Loucy (cell line): ENCODE results near the gene GLI1.
"Not testable (repeated sequence)": the region's sequence is repeated elsewhere in the genome, so short reads cannot be mapped to it uniquely, and the experiment has no call there.

ENCODE experiments used
- H2AFZ ChIP-seq: fragments of 200-600 bp; sonication (generic); 2 replicates; pipeline ENCODE4 v1.6.0; 2016; ENCODE audit warnings: antibody characterized with exemption, mild to moderate bottlenecking, low read length, moderate library complexity
- H3F3A ChIP-seq: fragments of 200-600 bp; 2 replicates; pipeline ENCODE4 v1.6.0; 2016; ENCODE audit warnings: antibody characterized with exemption, low read depth, mild to moderate bottlenecking
- H3K27me3 ChIP-seq: fragments of 200-600 bp; sonication (generic); 2 replicates; pipeline ENCODE4 v1.6.1; 2014; ENCODE audit warnings: low read length, mild to moderate bottlenecking; ENCODE audit not compliant: insufficient read depth, poor library complexity, severe bottlenecking
- H3K36me3 ChIP-seq: fragments of 200-600 bp; sonication (generic); 2 replicates; pipeline ENCODE4 v1.6.1; 2016; ENCODE audit warnings: low read length; ENCODE audit not compliant: insufficient read depth
- H3K4me1 ChIP-seq: fragments of 200-600 bp; sonication (generic); 2 replicates; pipeline ENCODE4 v1.5.1; 2014; ENCODE audit warnings: low read length, mild to moderate bottlenecking; ENCODE audit not compliant: insufficient read depth, poor library complexity, severe bottlenecking
- H3K4me2 ChIP-seq: fragments of 200-600 bp; sonication (generic); 2 replicates; pipeline ENCODE4 v1.6.0; 2014; ENCODE audit warnings: antibody characterized with exemption, low read length, low read depth, mild to moderate bottlenecking; ENCODE audit not compliant: poor library complexity, severe bottlenecking
- H3K4me3 ChIP-seq: fragments of 200-600 bp; sonication (generic); 2 replicates; pipeline ENCODE4 v1.5.1; 2014; ENCODE audit warnings: low read length, mild to moderate bottlenecking, mixed read lengths; ENCODE audit not compliant: poor library complexity, severe bottlenecking
- H3K79me2 ChIP-seq: fragments of 200-600 bp; sonication (generic); 2 replicates; pipeline ENCODE4 v1.6.1; 2014; ENCODE audit warnings: low read length; ENCODE audit not compliant: insufficient read depth
- H3K9ac ChIP-seq: fragments of 200-600 bp; sonication (generic); 2 replicates; pipeline ENCODE4 v1.6.0; 2014; ENCODE audit warnings: mild to moderate bottlenecking, low read depth, low read length, moderate library complexity; ENCODE audit not compliant: poor library complexity, severe bottlenecking
- H3K9me2 ChIP-seq: fragments of 200-600 bp; sonication (generic); replicated peaks from 2 replicates; pipeline ENCODE4 v1.6.1; 2016; ENCODE audit warnings: low read depth, low read length, mixed read lengths
- H3K9me3 ChIP-seq: fragments of 200-600 bp; sonication (generic); 2 replicates; pipeline ENCODE4 v1.6.1; 2014; ENCODE audit warnings: mild to moderate bottlenecking, antibody characterized with exemption, low read length, low read depth; ENCODE audit not compliant: insufficient read depth
- H4K20me1 ChIP-seq: fragments of 200-600 bp; sonication (generic); 2 replicates; pipeline ENCODE4 v1.6.0; 2014; ENCODE audit warnings: antibody characterized with exemption, low read length, mild to moderate bottlenecking; ENCODE audit not compliant: insufficient read depth, poor library complexity, severe bottlenecking
- EZH2phosphoT487 ChIP-seq: fragments of 200-600 bp; IDR thresholded peaks from 2 replicates; pipeline ENCODE4 v1.6.1; 2018; ENCODE audit warnings: antibody characterized with exemption, mild to moderate bottlenecking, moderate library complexity, borderline replicate concordance
- TF ChIP-seq, protein P1 (sequence below): fragments of 200-600 bp; sonication (generic); conservative IDR thresholded peaks from 2 replicates; pipeline ENCODE4 v1.5.1; 2014; ENCODE audit warnings: mild to moderate bottlenecking, antibody characterized with exemption, low read length

GLI1 gene

DNA sequence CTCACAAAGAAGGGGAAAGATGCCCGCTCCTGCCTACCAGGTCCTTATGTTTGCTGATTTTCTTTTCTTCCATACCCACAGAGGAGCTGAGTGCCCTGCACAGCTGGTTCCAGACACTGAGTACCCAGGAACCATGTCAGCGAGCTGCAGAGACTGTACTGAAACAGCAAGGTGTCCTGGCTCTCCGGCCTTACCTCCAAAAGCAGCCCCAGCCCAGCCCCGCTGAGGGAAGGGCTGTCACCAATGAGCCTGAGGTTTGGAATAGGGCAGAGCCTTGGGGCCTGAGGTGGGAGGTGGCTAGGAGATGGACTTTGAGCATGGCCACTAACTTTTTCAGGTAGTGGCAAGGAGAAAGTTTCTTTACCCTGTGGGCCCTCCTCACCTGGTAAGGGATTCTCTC lies 30.5 kb downstream of the GLI1 start:
- no peak overlapping the region for H3K9ac ChIP-seq
- no peak overlapping the region for H2AFZ ChIP-seq
- peaks cover 22% of the 10 kb centered on the region; the same call in 1 of the 2 replicates for H3K36me3 ChIP-seq
- peak overlapping the region; percentile 91 for H3K4me2 ChIP-seq
- TF ChIP-seq, protein P1, sequence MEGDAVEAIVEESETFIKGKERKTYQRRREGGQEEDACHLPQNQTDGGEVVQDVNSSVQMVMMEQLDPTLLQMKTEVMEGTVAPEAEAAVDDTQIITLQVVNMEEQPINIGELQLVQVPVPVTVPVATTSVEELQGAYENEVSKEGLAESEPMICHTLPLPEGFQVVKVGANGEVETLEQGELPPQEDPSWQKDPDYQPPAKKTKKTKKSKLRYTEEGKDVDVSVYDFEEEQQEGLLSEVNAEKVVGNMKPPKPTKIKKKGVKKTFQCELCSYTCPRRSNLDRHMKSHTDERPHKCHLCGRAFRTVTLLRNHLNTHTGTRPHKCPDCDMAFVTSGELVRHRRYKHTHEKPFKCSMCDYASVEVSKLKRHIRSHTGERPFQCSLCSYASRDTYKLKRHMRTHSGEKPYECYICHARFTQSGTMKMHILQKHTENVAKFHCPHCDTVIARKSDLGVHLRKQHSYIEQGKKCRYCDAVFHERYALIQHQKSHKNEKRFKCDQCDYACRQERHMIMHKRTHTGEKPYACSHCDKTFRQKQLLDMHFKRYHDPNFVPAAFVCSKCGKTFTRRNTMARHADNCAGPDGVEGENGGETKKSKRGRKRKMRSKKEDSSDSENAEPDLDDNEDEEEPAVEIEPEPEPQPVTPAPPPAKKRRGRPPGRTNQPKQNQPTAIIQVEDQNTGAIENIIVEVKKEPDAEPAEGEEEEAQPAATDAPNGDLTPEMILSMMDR: no peak
- TF ChIP-seq EZH2phosphoT487: no peak
- H3F3A ChIP-seq: no peaks in the 10 kb centered on the region
- H3K79me2 ChIP-seq: peaks cover 32% of the 10 kb centered on the region
- H3K27me3 ChIP-seq: no peaks in the 10 kb centered on the region
- no peaks in the 10 kb centered on the region for H3K9me2 ChIP-seq
- no peaks in the 10 kb centered on the region for H3K9me3 ChIP-seq
- peaks cover 29% of the 10 kb centered on the region for H4K20me1 ChIP-seq
- peaks cover 19% of the 10 kb centered on the region for H3K4me1 ChIP-seq
- H3K4me3 ChIP-seq: peak overlapping the region; percentile 90

DNA sequence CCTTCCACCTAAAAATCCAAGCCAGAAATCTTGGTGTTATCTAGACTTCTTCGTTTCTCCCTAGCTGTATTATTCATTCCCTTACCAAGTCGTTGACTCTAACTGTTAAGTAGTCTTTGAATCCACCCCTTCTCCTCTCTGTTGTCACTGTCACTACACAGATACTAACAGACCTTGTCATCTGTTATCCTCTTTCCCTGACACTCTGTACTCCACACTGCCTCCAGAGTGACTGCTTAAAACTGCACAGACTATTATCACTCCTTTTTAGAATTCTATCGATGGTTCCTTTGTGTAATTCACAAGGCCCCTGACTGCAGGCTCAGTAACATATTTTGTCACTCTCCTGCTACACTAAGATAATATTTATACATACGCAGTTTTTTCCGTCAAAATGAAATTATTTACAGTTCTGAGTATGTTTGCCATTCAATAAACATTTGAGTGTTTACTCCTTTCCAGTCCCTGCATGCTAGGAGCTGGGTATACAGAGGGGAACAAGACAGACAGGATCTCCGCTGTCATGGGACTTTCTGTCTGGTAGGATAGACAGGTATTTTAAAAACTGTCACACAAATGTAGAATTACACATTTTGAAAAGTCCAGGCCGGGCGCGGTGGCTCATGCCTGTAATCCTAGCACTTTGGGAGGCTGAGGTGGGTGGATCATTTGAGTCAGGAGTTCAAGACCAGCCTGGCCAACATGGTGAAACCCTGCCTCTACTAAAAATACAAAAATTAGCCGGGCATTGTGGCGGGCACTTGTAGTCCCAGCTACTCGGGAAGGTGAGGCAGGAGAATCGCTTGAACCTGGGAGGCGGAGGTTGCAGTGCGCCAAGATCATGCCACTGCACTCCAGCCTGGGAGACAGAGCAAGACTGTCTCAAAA lies 32.1 kb downstream of the GLI1 start:
- Histone ChIP-seq H3K79me2 (peaks cover 32% of the 10 kb centered on the region), H3K4me2 (no peak overlapping the region), H3K9ac (no peak overlapping the region), H3K27me3 (no peaks in the 10 kb centered on the region), H3K9me2 (no peaks in the 10 kb centered on the region), H3K4me1 (peaks cover 19% of the 10 kb centered on the region), H4K20me1 (peaks cover 29% of the 10 kb centered on the region), H3K36me3 (peaks cover 30% of the 10 kb centered on the region; the same call in 1 of the 2 replicates), H3K4me3 (no peak overlapping the region), H2AFZ (no peak overlapping the region), H3F3A (no peaks in the 10 kb centered on the region), H3K9me3 (no peaks in the 10 kb centered on the region)
- TF ChIP-seq, protein P1: peak; percentile 57
- no peak for TF ChIP-seq EZH2phosphoT487

DNA sequence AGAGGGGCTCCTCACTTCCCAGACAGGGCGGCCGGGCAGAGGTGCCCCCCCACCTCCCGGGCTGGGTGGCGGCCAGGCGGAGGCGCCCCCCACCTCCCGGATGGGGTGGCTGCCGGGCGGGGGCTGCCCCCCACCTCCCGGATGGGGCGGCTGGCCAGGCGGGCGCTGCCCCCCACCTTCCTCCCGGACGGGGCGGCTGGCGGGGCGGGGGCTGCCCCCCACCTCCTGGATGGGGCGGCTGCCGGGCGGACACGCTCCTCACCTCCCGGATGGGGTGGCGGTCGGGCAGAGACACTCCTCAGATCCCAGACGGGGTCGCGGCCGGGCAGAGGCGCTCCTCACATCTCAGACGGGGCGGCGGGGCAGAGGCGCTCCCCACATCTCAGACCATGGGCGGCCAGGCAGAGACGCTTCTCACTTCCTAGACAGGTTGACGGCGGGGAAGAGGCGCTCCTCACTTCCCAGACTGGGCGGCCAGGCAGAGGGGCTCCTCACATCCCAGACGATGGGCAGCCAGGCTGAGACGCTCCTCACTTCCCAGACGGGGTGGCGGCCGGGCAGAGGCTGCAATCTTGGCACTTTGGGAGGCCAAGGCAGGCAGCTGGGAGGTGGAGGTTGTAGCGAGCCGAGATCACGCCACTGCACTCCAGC lies 35.6 kb downstream of the GLI1 start:
- not testable (repeated sequence) for H3K9ac ChIP-seq, H2AFZ ChIP-seq, H3K9me2 ChIP-seq, H3K4me3 ChIP-seq, H3K4me1 ChIP-seq, H3K4me2 ChIP-seq, H3K27me3 ChIP-seq, H3F3A ChIP-seq, H3K79me2 ChIP-seq, H3K9me3 ChIP-seq
- Histone ChIP-seq H3K36me3 (peaks cover 54% of the 10 kb centered on the region; the same call in 1 of the 2 replicates), H4K20me1 (peaks cover 12% of the 10 kb centered on the region)
